GM18508 (cell line): ENCODE measurements around the gene APCDD1.
"Not testable (repeated sequence)": the region's sequence is repeated elsewhere in the genome, so short reads cannot be mapped to it uniquely, and the experiment has no call there.

Experiments
- ATAC-seq: cut with Tn5 transposase; IDR thresholded peaks from one replicate; pipeline ENCODE4 v1.9.1; 2021; ENCODE audit warnings: moderate number of reproducible peaks; ENCODE audit not compliant: insufficient read depth, unreplicated experiment

APCDD1 gene

GRCh38 chr18:10460414-10461018, 6.1 kb downstream of the APCDD1 start:
- ATAC-seq = no peak

- no peak for ATAC-seq
Measured at GRCh38 chr18:10461989-10462388, 7.6 kb downstream of the APCDD1 start.

GRCh38 chr18:10462597-10462996, 8.2 kb downstream of the APCDD1 start:
- ATAC-seq = no peak

GRCh38 chr18:10463096-10463495, 8.7 kb downstream of the APCDD1 start:
- no peak for ATAC-seq

GRCh38 chr18:10463741-10464140, 9.3 kb downstream of the APCDD1 start:
- ATAC-seq = no peak

- not testable (repeated sequence) for ATAC-seq
Measured at GRCh38 chr18:10464161-10464648, 9.8 kb downstream of the APCDD1 start.

- ATAC-seq = no peak
Measured at GRCh38 chr18:10465174-10465939, 10.9 kb downstream of the APCDD1 start.

GRCh38 chr18:10470429-10470828, 16.0 kb downstream of the APCDD1 start:
- no peak for ATAC-seq

GRCh38 chr18:10471574-10471973, 17.1 kb downstream of the APCDD1 start:
- no peak for ATAC-seq

- no peak for ATAC-seq
Measured at GRCh38 chr18:10473132-10473531, 18.7 kb downstream of the APCDD1 start.

GRCh38 chr18:10474309-10474708, 19.9 kb downstream of the APCDD1 start:
- no peak for ATAC-seq

- ATAC-seq = no peak
Measured at GRCh38 chr18:10475276-10475653, 20.8 kb downstream of the APCDD1 start.

- ATAC-seq = no peak
Measured at GRCh38 chr18:10475654-10476291, 21.3 kb downstream of the APCDD1 start.

- ATAC-seq = no peak
Measured at GRCh38 chr18:10476338-10476791, 21.9 kb downstream of the APCDD1 start.

GRCh38 chr18:10477121-10477862, 22.9 kb downstream of the APCDD1 start:
- no peak for ATAC-seq

- no peak for ATAC-seq
Measured at GRCh38 chr18:10477863-10478260, 23.4 kb downstream of the APCDD1 start.

- no peak for ATAC-seq
Measured at GRCh38 chr18:10481831-10482230, 27.4 kb downstream of the APCDD1 start.

GRCh38 chr18:10482363-10482984, 28.0 kb downstream of the APCDD1 start:
- ATAC-seq = peak; percentile 4

- peak; percentile 88 for ATAC-seq
Measured at GRCh38 chr18:10482985-10483949, 28.8 kb downstream of the APCDD1 start.
